ENCODE results near the gene CCDC126. TPM values are rescaled to one million over a fixed set of nuclear protein-coding genes. Genes with fewer than 3 reads are reported as not detected.

CCDC126 gene
- total RNA-seq, 4 donors from 2014 or later = 6.3 to 13.7 (median 7.6) TPM

DNA sequence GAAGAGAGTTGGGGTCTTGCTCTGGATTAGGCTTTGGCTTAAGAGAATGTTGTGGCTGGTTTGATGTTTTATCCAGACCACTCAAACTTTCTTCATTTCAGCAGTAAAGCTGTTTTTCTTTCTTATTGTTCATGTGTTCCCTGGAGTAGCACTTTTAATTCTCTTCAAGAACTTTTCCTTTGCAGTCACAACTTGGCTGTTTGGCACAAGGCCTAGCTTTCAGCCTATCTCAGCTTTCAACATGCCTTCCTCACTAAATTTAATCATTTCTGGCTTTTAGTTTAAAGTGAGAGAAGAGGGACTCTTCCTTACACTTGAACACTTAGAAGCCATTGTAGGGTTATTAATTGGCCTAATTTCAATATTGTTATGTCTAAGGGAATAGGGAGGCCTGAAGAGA is 18.1 kb downstream of the CCDC126 start:
- intact Hi-C loops (cut with DNase I) = no loop called here
- H3K4me1 ChIP-seq = no peaks in the 10 kb centered on the region
- TF ChIP-seq CTCF (IDR thresholded peaks at IDR 0.05) (no peak), POLR2A (IDR thresholded peaks at IDR 0.05) (no peak)
- H3K4me3 ChIP-seq = no peak overlapping the region
- H3K27me3 ChIP-seq = no peaks in the 10 kb centered on the region
- peaks cover 0 to 15% (median 8%) of the 10 kb centered on the region in 3 donors for H3K9me3 ChIP-seq
- DNase-seq = no peak
- H3K36me3 ChIP-seq = peaks cover 0 to 43% (median 0%) of the 10 kb centered on the region in 3 donors
- no peak overlapping the region for H3K27ac ChIP-seq

GRCh38 chr7:23616593-23616992 is 19.4 kb downstream of the CCDC126 start:
- intact Hi-C loops (cut with DNase I) = no loop called here
- peaks cover 0 to 37% (median 0%) of the 10 kb centered on the region in 3 donors for H3K36me3 ChIP-seq
- H3K27me3 ChIP-seq = no peaks in the 10 kb centered on the region
- no peak for TF ChIP-seq POLR2A (IDR thresholded peaks at IDR 0.05)
- no peak for TF ChIP-seq CTCF (IDR thresholded peaks at IDR 0.05)
- WGBS, 2 donors = 90 to 100% methylated on average over 1 to 2 of the region's 2 CpGs
- H3K4me1 ChIP-seq = no peaks in the 10 kb centered on the region
- DNase-seq = no peak
- no peak overlapping the region for H3K27ac ChIP-seq
- peaks cover 0 to 15% (median 8%) of the 10 kb centered on the region in 3 donors for H3K9me3 ChIP-seq
- H3K4me3 ChIP-seq = no peak overlapping the region

DNA sequence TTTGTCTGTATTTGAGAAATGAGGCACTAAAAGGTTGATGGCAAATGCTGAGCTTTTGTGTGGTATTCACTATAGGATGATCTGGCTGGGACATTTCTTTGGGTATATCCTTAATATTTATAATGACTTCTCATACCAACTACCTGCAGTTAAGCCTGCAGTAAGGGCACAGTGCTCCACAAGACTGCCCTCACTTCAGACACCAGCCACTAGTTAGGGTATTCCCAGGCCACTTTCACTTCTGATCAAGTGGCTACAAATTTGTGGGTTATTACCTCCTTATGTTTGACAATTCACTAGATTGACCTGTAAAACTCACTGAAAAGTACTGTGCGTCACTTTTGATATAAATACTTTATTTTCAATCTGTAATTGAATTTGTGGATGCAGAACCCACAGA is 20.3 kb downstream of the CCDC126 start:
- H3K27ac ChIP-seq = no peak overlapping the region
- no peak for DNase-seq
- WGBS, 2 donors = 89 to 91% methylated on average over 1 of the region's 1 CpG
- intact Hi-C loops (cut with DNase I) = no loop called here
- H3K27me3 ChIP-seq = no peaks in the 10 kb centered on the region
- no peaks in the 10 kb centered on the region for H3K4me1 ChIP-seq
- peaks cover 0 to 15% (median 8%) of the 10 kb centered on the region in 3 donors for H3K9me3 ChIP-seq
- TF ChIP-seq CTCF (IDR thresholded peaks at IDR 0.05) = no peak
- TF ChIP-seq POLR2A (IDR thresholded peaks at IDR 0.05) = no peak
- peaks cover 0 to 31% (median 0%) of the 10 kb centered on the region in 3 donors for H3K36me3 ChIP-seq
- H3K4me3 ChIP-seq = no peak overlapping the region

DNA sequence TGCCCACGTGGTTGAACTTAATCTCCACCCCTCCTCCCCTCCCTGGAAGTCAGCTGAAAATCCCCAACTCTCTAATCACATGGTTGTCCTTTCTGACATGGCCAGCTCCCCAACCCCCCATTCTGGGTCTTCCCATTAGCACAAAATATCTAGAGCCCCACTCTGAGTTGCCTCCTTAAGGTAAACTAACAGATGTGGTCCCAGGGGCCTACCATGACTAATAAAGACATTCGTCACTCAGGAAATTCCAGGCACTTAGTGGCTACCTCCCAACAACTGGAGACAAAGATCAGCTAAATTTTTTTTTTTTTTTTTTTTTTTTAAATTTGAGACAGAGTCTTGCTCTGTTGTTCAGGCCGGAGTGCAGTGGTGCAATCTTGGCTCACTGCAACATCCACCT is 21.1 kb downstream of the CCDC126 start:
- no peak overlapping the region for H3K27ac ChIP-seq
- peaks cover 0 to 27% (median 0%) of the 10 kb centered on the region in 3 donors for H3K36me3 ChIP-seq
- H3K27me3 ChIP-seq = no peaks in the 10 kb centered on the region
- H3K4me3 ChIP-seq = no peak overlapping the region
- DNase-seq = no peak
- TF ChIP-seq CTCF (IDR thresholded peaks at IDR 0.05) (no peak), POLR2A (IDR thresholded peaks at IDR 0.05) (no peak)
- WGBS, 2 donors = 56 to 75% methylated on average over 2 to 3 of the region's 3 CpGs
- peaks cover 0 to 15% (median 8%) of the 10 kb centered on the region in 3 donors for H3K9me3 ChIP-seq
- no peaks in the 10 kb centered on the region for H3K4me1 ChIP-seq
- intact Hi-C loops (cut with DNase I) = no loop called here

DNA sequence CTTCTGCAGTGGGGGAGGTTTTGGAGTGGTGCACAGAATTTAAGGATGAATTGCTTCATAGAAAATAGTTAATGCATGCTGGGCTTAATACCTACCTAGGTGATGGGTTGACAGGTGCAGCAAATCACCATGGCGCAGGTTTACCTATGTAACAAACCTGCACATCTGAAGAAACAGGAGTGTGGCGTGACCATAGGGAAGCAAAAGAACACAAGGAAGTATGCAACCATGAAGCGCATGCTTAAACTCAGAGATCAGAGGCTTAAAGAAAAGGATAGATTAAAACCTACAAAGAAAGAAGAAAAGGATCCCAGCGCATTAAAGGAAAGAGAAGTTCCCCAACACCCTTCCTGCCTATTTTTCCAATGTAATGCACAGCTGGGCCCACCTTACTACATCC is 22.0 kb downstream of the CCDC126 start:
- 96 to 97% methylated on average over 4 of the region's 4 CpGs for WGBS, 2 donors
- DNase-seq = no peak
- H3K36me3 ChIP-seq = peaks cover 0 to 22% (median 0%) of the 10 kb centered on the region in 3 donors
- no peak overlapping the region for H3K4me3 ChIP-seq
- TF ChIP-seq POLR2A (IDR thresholded peaks at IDR 0.05) = no peak
- TF ChIP-seq CTCF (IDR thresholded peaks at IDR 0.05) = no peak
- H3K27me3 ChIP-seq = no peaks in the 10 kb centered on the region
- intact Hi-C loops (cut with DNase I) = no loop called here
- H3K9me3 ChIP-seq = peaks cover 0 to 15% (median 8%) of the 10 kb centered on the region in 3 donors
- H3K4me1 ChIP-seq = no peaks in the 10 kb centered on the region
- no peak overlapping the region for H3K27ac ChIP-seq
